ENCODE measurements around the gene DHDDS. TPM values are rescaled to one million over a fixed set of nuclear protein-coding genes. Genes with fewer than 3 reads are reported as not detected.

DHDDS gene
- total and polyA plus RNA-seq, 4 donors: 22.6 to 57.4 (median 32.8) TPM

GRCh38 chr1:26517766-26518049 lies 85.6 kb downstream of the DHDDS start:
- no peaks in the 10 kb centered on the region for H3K9me3 ChIP-seq (ENCODE audit: control insufficient read depth in 4 of 4, insufficient read depth in 3 of 4, low read length in 3 of 4)
- TF ChIP-seq CTCF (IDR thresholded peaks at IDR 0.05; ENCODE audit: control extremely low read depth, extremely low read depth): no peak
- no peak overlapping the region for H3K4me3 ChIP-seq
- H3K9ac ChIP-seq (ENCODE audit: insufficient read depth in 1 of 2, low read length in 2 of 2): no peak overlapping the region
- ATAC-seq (ENCODE audit: insufficient read depth, low FRiP score) (no peak), DNase-seq (no peak)
- WGBS, 2 donors: 75 to 95% methylated on average over 1 of the region's 1 CpG
- H3K36me3 ChIP-seq (ENCODE audit: control insufficient read depth in 4 of 4, insufficient read depth in 4 of 4, low read length in 4 of 4): no peaks in the 10 kb centered on the region
- H3K27ac ChIP-seq (ENCODE audit: low read depth in 1 of 2, low read length in 1 of 2): no peak overlapping the region
- no peaks in the 10 kb centered on the region for H3K27me3 ChIP-seq (ENCODE audit: control insufficient read depth in 3 of 3, insufficient read depth in 3 of 3, low read length in 2 of 3)
- no peaks in the 10 kb centered on the region for H3K4me1 ChIP-seq (ENCODE audit: control insufficient read depth in 5 of 5, insufficient read depth in 5 of 5, low read length in 5 of 5)

- WGBS, 2 donors: 92% methylated on average over 6 of the region's 6 CpGs
- Histone ChIP-seq H3K4me1 (ENCODE audit: control insufficient read depth in 5 of 5, insufficient read depth in 5 of 5, low read length in 5 of 5) (no peaks in the 10 kb centered on the region), H3K4me3 (no peak overlapping the region), H3K27me3 (ENCODE audit: control insufficient read depth in 3 of 3, insufficient read depth in 3 of 3, low read length in 2 of 3) (no peaks in the 10 kb centered on the region), H3K9me3 (ENCODE audit: control insufficient read depth in 4 of 4, insufficient read depth in 3 of 4, low read length in 3 of 4) (no peaks in the 10 kb centered on the region), H3K36me3 (ENCODE audit: control insufficient read depth in 4 of 4, insufficient read depth in 4 of 4, low read length in 4 of 4) (no peaks in the 10 kb centered on the region), H3K9ac (ENCODE audit: insufficient read depth in 1 of 2, low read length in 2 of 2) (no peak overlapping the region), H3K27ac (ENCODE audit: low read depth in 1 of 2, low read length in 1 of 2) (no peak overlapping the region)
- no peak for TF ChIP-seq CTCF (IDR thresholded peaks at IDR 0.05; ENCODE audit: control extremely low read depth, extremely low read depth)
- ATAC-seq (ENCODE audit: insufficient read depth, low FRiP score) (no peak), DNase-seq (no peak)
These were observed 86.2 kb downstream of the DHDDS start for GRCh38 chr1:26518355-26518754.

- no peak overlapping the region for H3K4me3 ChIP-seq
- 75 to 88% methylated on average over 5 of the region's 5 CpGs for WGBS, 2 donors
These were observed 88.2 kb downstream of the DHDDS start for GRCh38 chr1:26520339-26520738.

More at GRCh38 chr1:26520339-26520738, 88.2 kb downstream of the DHDDS start:
- Histone ChIP-seq H3K9ac (ENCODE audit: insufficient read depth in 1 of 2, low read length in 2 of 2) (no peak overlapping the region), H3K27me3 (ENCODE audit: control insufficient read depth in 3 of 3, insufficient read depth in 3 of 3, low read length in 2 of 3) (no peaks in the 10 kb centered on the region), H3K36me3 (ENCODE audit: control insufficient read depth in 4 of 4, insufficient read depth in 4 of 4, low read length in 4 of 4) (no peaks in the 10 kb centered on the region), H3K27ac (ENCODE audit: low read depth in 1 of 2, low read length in 1 of 2) (no peak overlapping the region), H3K9me3 (ENCODE audit: control insufficient read depth in 4 of 4, insufficient read depth in 3 of 4, low read length in 3 of 4) (no peaks in the 10 kb centered on the region), H3K4me1 (ENCODE audit: control insufficient read depth in 5 of 5, insufficient read depth in 5 of 5, low read length in 5 of 5) (no peaks in the 10 kb centered on the region)
- no peak for DNase-seq
- no peak for TF ChIP-seq CTCF (IDR thresholded peaks at IDR 0.05; ENCODE audit: control extremely low read depth, extremely low read depth)
- no peak for ATAC-seq (ENCODE audit: insufficient read depth, low FRiP score)

Other genes starting within 250 kb of the DHDDS start
- gene CATSPER4, start 241.7 kb upstream of the DHDDS start, total RNA-seq: not detected
- not detected for gene CATSPER4, start 241.7 kb upstream of the DHDDS start, polyA plus RNA-seq
- gene CEP85, start 198.1 kb upstream of the DHDDS start, total RNA-seq: 10 to 100 TPM in 1 of 2 donors, 1 to 10 TPM in 1; 9.1 to 10.8 TPM
- gene CEP85, start 198.1 kb upstream of the DHDDS start, polyA plus RNA-seq: 1 to 10 TPM; 5.4 to 6.4 TPM
- gene SH3BGRL3, start 152.2 kb upstream of the DHDDS start, total RNA-seq: 100 to 1,000 TPM in 1 of 2 donors, 10 to 100 TPM in 1; 17.2 to 317 TPM
- gene SH3BGRL3, start 152.2 kb upstream of the DHDDS start, polyA plus RNA-seq: 100 to 1,000 TPM; 349 to 437 TPM
- 10 to 100 TPM; 20.1 to 82.1 TPM for gene UBXN11, start 125.7 kb upstream of the DHDDS start, total RNA-seq
- 10 to 100 TPM; 43.2 to 66.6 TPM for gene UBXN11, start 125.7 kb upstream of the DHDDS start, polyA plus RNA-seq
- 100 to 1,000 TPM in 1 of 2 donors, 1 to 10 TPM in 1; 6.8 to 238 TPM for gene CD52, start 114.4 kb upstream of the DHDDS start, total RNA-seq
- gene CD52, start 114.4 kb upstream of the DHDDS start, polyA plus RNA-seq: 100 to 1,000 TPM; 402 to 600 TPM
- 1 to 10 TPM in 1 of 2 donors, under 1 TPM in 1; 0.37 to 3.8 TPM for gene CRYBG2, start 78.2 kb upstream of the DHDDS start, total RNA-seq
- gene CRYBG2, start 78.2 kb upstream of the DHDDS start, polyA plus RNA-seq: 1 to 10 TPM; 1.5 to 7.7 TPM
- gene ZNF683, start 59.6 kb upstream of the DHDDS start, total RNA-seq: under 1 TPM in 1 of 2 donors, not detected in 1; 0.40 TPM
- under 1 TPM; 0.17 to 0.55 TPM for gene ZNF683, start 59.6 kb upstream of the DHDDS start, polyA plus RNA-seq
- gene LIN28A, start 21.5 kb upstream of the DHDDS start, total RNA-seq: under 1 TPM in 1 of 2 donors, not detected in 1; 0.80 TPM
- gene LIN28A, start 21.5 kb upstream of the DHDDS start, polyA plus RNA-seq: not detected
- gene HMGN2, start 40.1 kb downstream of the DHDDS start, total RNA-seq: 100 to 1,000 TPM; 329 to 374 TPM
- gene HMGN2, start 40.1 kb downstream of the DHDDS start, polyA plus RNA-seq: 100 to 1,000 TPM; 452 to 580 TPM
- 100 to 1,000 TPM in 1 of 2 donors, 10 to 100 TPM in 1; 58.6 to 100 TPM for gene RPS6KA1, start 97.4 kb downstream of the DHDDS start, total RNA-seq
- 100 to 1,000 TPM in 1 of 2 donors, 10 to 100 TPM in 1; 63.2 to 109 TPM for gene RPS6KA1, start 97.4 kb downstream of the DHDDS start, polyA plus RNA-seq